Keratinocyte (primary cell): ENCODE measurements around the gene MTX3. TPM values are rescaled to one million over a fixed set of nuclear protein-coding genes. Genes with fewer than 3 reads are reported as not detected.
A peak's percentile ranks its signal among the peaks of the same experiment; 100 is the strongest.

Source experiments
- DNase-seq: peaks from one replicate; pipeline ENCODE4 v3.0.0-alpha.2; 2011; ENCODE audit warnings: low read depth, missing footprints, low spot score
- FAIRE-seq: peaks from 2 replicates; lab custom pipeline; 2011; peaks lifted over from hg19 to GRCh38; lab: Jason Lieb, UNC
- H2AFZ ChIP-seq: 2 replicates; pipeline ENCODE4 v1.6.0; 2012; ENCODE audit warnings: low read length, control low read depth, inconsistent platforms; ENCODE audit not compliant: control insufficient read depth
- H3K27ac ChIP-seq: 2 replicates; pipeline ENCODE4 v1.5.1; 2011; ENCODE audit warnings: low read length; ENCODE audit not compliant: control insufficient read depth, insufficient read depth
- H3K27me3 ChIP-seq: 3 replicates; pipeline ENCODE4 v1.6.0; 2011; ENCODE audit warnings: low read length; ENCODE audit not compliant: control insufficient read depth, insufficient read depth; ENCODE audit errors: extremely low read depth
- H3K36me3 ChIP-seq, 2 experiments: 2 replicates in 1 of 2; 3 replicates in 1 of 2; pipeline ENCODE4 v1.5.1; 2011; ENCODE audit warnings: low read length in 2 of 2, mild to moderate bottlenecking in 1 of 2; ENCODE audit not compliant: control insufficient read depth in 2 of 2, insufficient read depth in 2 of 2; ENCODE audit errors: extremely low read depth in 1 of 2
- H3K4me1 ChIP-seq: 3 replicates; pipeline ENCODE4 v1.5.1; 2011; ENCODE audit warnings: low read length; ENCODE audit not compliant: control insufficient read depth, insufficient read depth; ENCODE audit errors: extremely low read depth
- H3K4me2 ChIP-seq: 3 replicates; pipeline ENCODE4 v1.6.0; 2011; ENCODE audit warnings: low read depth, low read length; ENCODE audit not compliant: control insufficient read depth, insufficient read depth; ENCODE audit errors: extremely low read depth
- H3K4me3 ChIP-seq, 3 experiments: fragments of 200-600 bp in 1 of 3; sonication (generic) in 1 of 3; 2 replicates in 2 of 3; 3 replicates in 1 of 3; pipeline ENCODE4 v1.5.1; 2011 to 2016; ENCODE audit warnings: low read length in 3 of 3, mild to moderate bottlenecking in 3 of 3, control low read depth in 2 of 3, inconsistent platforms in 1 of 3, low read depth in 1 of 3, mixed read lengths in 1 of 3, mixed run types in 1 of 3, moderate library complexity in 1 of 3; ENCODE audit not compliant: control insufficient read depth in 2 of 3, insufficient read depth in 2 of 3; ENCODE audit errors: extremely low read depth in 1 of 3
- H3K79me2 ChIP-seq: 2 replicates; pipeline ENCODE4 v1.6.0; 2012; ENCODE audit warnings: low read length; ENCODE audit not compliant: control insufficient read depth, insufficient read depth
- H3K9ac ChIP-seq: 3 replicates; pipeline ENCODE4 v1.6.0; 2011; ENCODE audit warnings: low read length; ENCODE audit not compliant: control insufficient read depth, insufficient read depth; ENCODE audit errors: extremely low read depth
- H3K9me1 ChIP-seq: 3 replicates; pipeline ENCODE4 v1.6.0; 2011; ENCODE audit warnings: low read length; ENCODE audit not compliant: control insufficient read depth, insufficient read depth; ENCODE audit errors: extremely low read depth
- H3K9me3 ChIP-seq: 2 replicates; pipeline ENCODE4 v1.5.1; 2012; ENCODE audit warnings: low read depth, low read length; ENCODE audit not compliant: control insufficient read depth
- H4K20me1 ChIP-seq: 3 replicates; pipeline ENCODE4 v1.6.0; 2011; ENCODE audit warnings: low read length; ENCODE audit not compliant: control insufficient read depth, insufficient read depth; ENCODE audit errors: extremely low read depth
- EZH2 ChIP-seq: IDR thresholded peaks from one replicate; pipeline ENCODE4 v1.6.1; 2012; ENCODE audit warnings: inconsistent platforms, mild to moderate bottlenecking, low read length, moderate library complexity
- dilution Hi-C: fragments of 300-500 bp; cut with MboI; formaldehyde crosslinking; loops from one replicate; pipeline ENCODE4 v1.7.0; 2020; ENCODE audit warnings: low sequenced_read_pairs; ENCODE audit not compliant: extremely low pct_ligation_motif_present
- polyA minus RNA-seq, 3 experiments: library from RNA; depleted of rRNA, polyadenylated mRNA; stranded (reverse); fragments of >200 nt; gene quantifications; 1 replicate in 1 of 3; 2 replicates in 1 of 3; 3 replicates in 1 of 3; pipeline ENCODE4 v1.2.3, GENCODE V29; 2011
- polyA plus RNA-seq, 5 experiments: library from polyadenylated mRNA; depleted of rRNA in 3 of 5; stranded (reverse) in 3 of 5; stranded (forward) in 1 of 5; unstranded in 1 of 5; fragments of >200 nt; gene quantifications; 1 replicate in 1 of 5; 2 replicates in 3 of 5; 3 replicates in 1 of 5; pipeline versions ENCODE4 v1.2.1 to v1.2.3, GENCODE V29; 2011 to 2012; ENCODE audit warnings: missing spikeins in 2 of 5, low read depth in 1 of 5, low replicate concordance in 1 of 5
- TF ChIP-seq, protein P1 (sequence below), 3 experiments: IDR thresholded peaks in 1 of 3; conservative IDR thresholded peaks in 1 of 3; optimal IDR thresholded peaks in 1 of 3; 2 replicates in 2 of 3; 3 replicates in 1 of 3; pipeline versions ENCODE3 to v1.5.1; 2011; ENCODE audit warnings: low read length in 3 of 3, mild to moderate bottlenecking in 3 of 3, moderate library complexity in 2 of 3, control low read depth in 1 of 3, inconsistent platforms in 1 of 3; ENCODE audit not compliant: insufficient read depth in 2 of 3; ENCODE audit errors: extremely low read depth in 1 of 3

The MTX3 gene, protein sequence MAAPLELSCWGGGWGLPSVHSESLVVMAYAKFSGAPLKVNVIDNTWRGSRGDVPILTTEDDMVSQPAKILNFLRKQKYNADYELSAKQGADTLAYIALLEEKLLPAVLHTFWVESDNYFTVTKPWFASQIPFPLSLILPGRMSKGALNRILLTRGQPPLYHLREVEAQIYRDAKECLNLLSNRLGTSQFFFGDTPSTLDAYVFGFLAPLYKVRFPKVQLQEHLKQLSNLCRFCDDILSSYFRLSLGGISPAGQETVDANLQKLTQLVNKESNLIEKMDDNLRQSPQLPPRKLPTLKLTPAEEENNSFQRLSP
- polyA plus RNA-seq (10.0 to 14.3 TPM (median 11.1 TPM) in 3 replicates), polyA minus RNA-seq (6.7 to 13.5 TPM (median 9.8 TPM) in 3 replicates)
- polyA plus RNA-seq (2011; ENCODE audit: low read depth) = 3.3 TPM
- 5.1 and 10.2 TPM in 2 replicates for polyA plus RNA-seq (2011; cell fraction: cytosol; rRNA removed)
- polyA plus RNA-seq (2011; cell fraction: nucleus; rRNA removed) = 12.9 and 16.7 TPM in 2 replicates
- polyA plus RNA-seq (2012; ENCODE audit: low replicate concordance) = 5.9 and 7.5 TPM in 2 replicates
- 9.6 TPM for polyA minus RNA-seq (2011; cell fraction: cytosol; rRNA and poly(A)+ RNA removed)
- polyA minus RNA-seq (2011; cell fraction: nucleus; rRNA and poly(A)+ RNA removed) = 9.5 and 16.8 TPM in 2 replicates

DNA sequence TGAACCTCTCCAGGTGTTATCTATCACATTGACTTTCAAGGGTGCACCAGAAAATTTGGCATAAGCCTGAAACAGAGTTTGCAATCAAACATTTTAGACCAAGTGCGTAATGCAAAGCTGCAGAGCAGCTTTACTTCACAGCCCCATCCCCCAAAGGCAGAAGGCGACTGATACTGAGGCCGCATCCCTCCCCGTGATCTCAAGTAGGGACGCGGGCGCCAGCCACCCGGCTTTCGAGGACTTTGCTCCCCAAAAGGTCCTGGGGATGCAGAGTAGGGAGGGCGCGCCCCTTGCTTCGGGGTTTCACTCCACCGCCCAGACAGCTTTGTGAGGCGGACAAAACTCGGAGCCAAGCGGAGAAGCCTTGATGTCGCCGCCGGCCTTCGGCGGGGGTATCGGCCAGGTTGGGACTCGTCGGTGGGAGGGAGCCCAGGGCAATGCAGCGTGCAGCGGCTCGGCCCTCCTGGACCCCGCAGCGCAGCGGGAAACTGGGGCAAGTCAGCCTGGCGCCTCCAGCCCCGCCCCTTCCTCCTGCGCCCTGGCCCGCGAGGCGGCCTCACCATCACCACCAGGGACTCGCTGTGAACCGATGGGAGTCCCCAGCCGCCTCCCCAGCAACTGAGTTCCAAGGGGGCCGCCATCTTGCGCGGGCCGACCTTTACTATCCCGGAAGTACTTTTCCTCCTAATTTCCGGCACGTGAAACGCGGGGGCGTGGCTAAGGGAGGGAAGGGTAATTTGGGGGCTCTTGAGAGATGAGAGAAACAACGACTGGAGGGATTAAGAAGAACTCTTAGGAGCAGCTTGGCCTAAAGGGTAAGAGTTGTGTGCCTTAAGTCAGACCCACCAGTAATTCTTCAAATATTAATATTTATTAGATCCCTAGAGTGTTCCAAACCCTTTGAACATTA, at the start of gene MTX3:
Gene MTX3, minus strand, starts transcription at position 665 of the 910 bp plus-strand sequence. Its CDS starts 24 bp downstream, at position 641.
- Histone ChIP-seq H4K20me1 (no peaks in the 10 kb centered on the region), H3K4me3 (peak within 1 kb of the TSS; percentile 89 to 98 (median 92)), H3K9ac (peak within 1 kb of the TSS; percentile 84), H3K36me3 (peaks cover 2 to 3% of the 10 kb centered on the region in 2 experiments), H3K4me2 (peak within 1 kb of the TSS; percentile 100), H3K9me1 (peaks cover 2% of the 10 kb centered on the region), H3K9me3 (no peaks in the 10 kb centered on the region), H3K4me1 (peaks cover 13% of the 10 kb centered on the region), H3K27ac (peak within 1 kb of the TSS; percentile 55), H3K79me2 (peaks cover 9% of the 10 kb centered on the region), H3K27me3 (no peaks in the 10 kb centered on the region), H2AFZ (peak within 1 kb of the TSS; percentile 81)
- dilution Hi-C loops = no loop called here
- TF ChIP-seq, protein P1, sequence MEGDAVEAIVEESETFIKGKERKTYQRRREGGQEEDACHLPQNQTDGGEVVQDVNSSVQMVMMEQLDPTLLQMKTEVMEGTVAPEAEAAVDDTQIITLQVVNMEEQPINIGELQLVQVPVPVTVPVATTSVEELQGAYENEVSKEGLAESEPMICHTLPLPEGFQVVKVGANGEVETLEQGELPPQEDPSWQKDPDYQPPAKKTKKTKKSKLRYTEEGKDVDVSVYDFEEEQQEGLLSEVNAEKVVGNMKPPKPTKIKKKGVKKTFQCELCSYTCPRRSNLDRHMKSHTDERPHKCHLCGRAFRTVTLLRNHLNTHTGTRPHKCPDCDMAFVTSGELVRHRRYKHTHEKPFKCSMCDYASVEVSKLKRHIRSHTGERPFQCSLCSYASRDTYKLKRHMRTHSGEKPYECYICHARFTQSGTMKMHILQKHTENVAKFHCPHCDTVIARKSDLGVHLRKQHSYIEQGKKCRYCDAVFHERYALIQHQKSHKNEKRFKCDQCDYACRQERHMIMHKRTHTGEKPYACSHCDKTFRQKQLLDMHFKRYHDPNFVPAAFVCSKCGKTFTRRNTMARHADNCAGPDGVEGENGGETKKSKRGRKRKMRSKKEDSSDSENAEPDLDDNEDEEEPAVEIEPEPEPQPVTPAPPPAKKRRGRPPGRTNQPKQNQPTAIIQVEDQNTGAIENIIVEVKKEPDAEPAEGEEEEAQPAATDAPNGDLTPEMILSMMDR (optimal IDR thresholded peaks at IDR 0.05 in 1 of 3, IDR thresholded peaks at IDR 0.05 in 1 of 3, conservative IDR thresholded peaks at IDR 0.05 in 1 of 3; ENCODE audit: extremely low read depth in 1 of 3, insufficient read depth in 2 of 3, low read length in 3 of 3) = no peak
- TF ChIP-seq EZH2 = no peak
- DNase-seq (peak; percentile 15), FAIRE-seq (no peak)

DNA sequence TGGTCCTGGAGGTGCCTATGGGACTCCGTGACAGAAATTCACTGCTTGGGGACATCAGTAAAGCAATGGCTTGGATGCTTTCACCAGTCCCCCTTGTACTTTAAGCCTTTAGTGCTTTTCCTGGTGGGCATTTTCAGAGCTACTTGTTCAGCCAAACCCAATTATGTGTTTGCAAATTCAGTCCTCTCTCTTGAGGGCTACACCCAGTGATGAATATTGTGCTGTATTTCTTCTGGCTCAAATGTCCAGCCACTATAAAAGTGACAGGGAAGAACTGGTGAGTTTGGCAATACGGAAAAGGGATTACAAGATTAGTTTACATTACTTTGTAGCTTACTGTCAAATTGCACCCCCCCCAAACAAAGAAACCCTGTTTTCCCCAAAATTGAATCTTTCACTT, 48.6 kb upstream of the MTX3 start:
- H4K20me1 ChIP-seq = no peaks in the 10 kb centered on the region
- no peak overlapping the region for H3K27ac ChIP-seq
- H3K4me2 ChIP-seq = no peak overlapping the region
- dilution Hi-C loops = no loop called here
- H3K4me1 ChIP-seq = no peaks in the 10 kb centered on the region
- no peaks in the 10 kb centered on the region for H3K9me1 ChIP-seq
- H3K27me3 ChIP-seq = peaks cover 37% of the 10 kb centered on the region
- no peak for DNase-seq
- no peak overlapping the region for H3K4me3 ChIP-seq
- TF ChIP-seq, protein P1 (optimal IDR thresholded peaks at IDR 0.05 in 1 of 3, IDR thresholded peaks at IDR 0.05 in 1 of 3, conservative IDR thresholded peaks at IDR 0.05 in 1 of 3; ENCODE audit: extremely low read depth in 1 of 3, insufficient read depth in 2 of 3, low read length in 3 of 3) = no peak
- no peak for TF ChIP-seq EZH2
- no peaks in the 10 kb centered on the region for H3K9me3 ChIP-seq
- FAIRE-seq = no peak
- no peaks in the 10 kb centered on the region for H3K79me2 ChIP-seq
- no peak overlapping the region for H2AFZ ChIP-seq
- no peak overlapping the region for H3K9ac ChIP-seq
- no peaks in the 10 kb centered on the region for H3K36me3 ChIP-seq
